Activated CD4-positive, CD25-positive, alpha-beta regulatory T cell treated with anti-CD3 and anti-CD28 coated beads, Interleukin-2, amount 50 U/mL, for 24 hours (primary cell): ENCODE results near the gene CBLB.
"Not testable (repeated sequence)": the region's sequence is repeated elsewhere in the genome, so short reads cannot be mapped to it uniquely, and the experiment has no call there.

Experiments used
- ATAC-seq, 2 donors: fragments of 150-1000 bp; cut with Tn5 transposase; one replicate each; pipeline ENCODE4 v1.10.0; 2021; ENCODE audit warnings: mild to moderate bottlenecking in 1 of 2, moderate library complexity in 1 of 2

Gene CBLB

GRCh38 chr3:105815331-105815730 is 53.5 kb downstream of the CBLB start:
- not testable (repeated sequence) for ATAC-seq

DNA sequence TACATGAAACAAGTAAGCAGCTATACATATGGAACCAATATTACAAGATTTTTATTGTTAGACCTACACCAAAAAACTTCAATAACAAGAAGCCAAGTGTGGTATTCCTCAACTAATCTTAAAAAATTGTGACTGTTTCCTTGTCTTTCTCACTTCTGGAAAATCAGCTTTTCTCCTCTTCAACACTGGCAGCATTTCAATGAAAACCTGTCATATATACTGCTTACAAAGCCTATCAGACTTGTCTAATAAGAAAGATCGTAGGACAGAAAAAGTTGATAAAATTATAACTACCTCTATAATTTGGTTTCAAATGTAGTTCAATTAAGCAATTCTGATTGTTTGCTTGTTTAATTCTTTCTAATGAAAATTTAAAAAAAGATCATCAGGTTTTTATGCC is 55.1 kb downstream of the CBLB start:
- ATAC-seq: no peak

DNA sequence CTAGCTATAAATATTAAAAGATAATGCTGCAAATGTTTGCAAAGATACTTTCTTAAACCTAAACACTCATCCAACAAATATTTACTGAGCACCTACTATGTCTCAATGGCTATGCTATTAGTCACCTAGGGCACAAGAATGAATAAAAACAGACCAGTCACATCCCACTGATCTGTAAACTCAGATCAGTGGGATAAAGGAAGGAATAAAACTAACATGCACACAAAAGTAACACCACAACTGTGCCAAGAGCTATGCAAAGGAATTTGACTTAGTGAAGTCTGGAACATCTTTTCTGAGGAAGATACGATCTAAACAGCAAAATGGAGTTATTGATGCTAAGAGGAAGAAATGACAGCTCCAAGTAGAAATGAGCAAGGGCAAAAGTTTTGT is 56.6 kb downstream of the CBLB start:
- ATAC-seq: no peak

DNA sequence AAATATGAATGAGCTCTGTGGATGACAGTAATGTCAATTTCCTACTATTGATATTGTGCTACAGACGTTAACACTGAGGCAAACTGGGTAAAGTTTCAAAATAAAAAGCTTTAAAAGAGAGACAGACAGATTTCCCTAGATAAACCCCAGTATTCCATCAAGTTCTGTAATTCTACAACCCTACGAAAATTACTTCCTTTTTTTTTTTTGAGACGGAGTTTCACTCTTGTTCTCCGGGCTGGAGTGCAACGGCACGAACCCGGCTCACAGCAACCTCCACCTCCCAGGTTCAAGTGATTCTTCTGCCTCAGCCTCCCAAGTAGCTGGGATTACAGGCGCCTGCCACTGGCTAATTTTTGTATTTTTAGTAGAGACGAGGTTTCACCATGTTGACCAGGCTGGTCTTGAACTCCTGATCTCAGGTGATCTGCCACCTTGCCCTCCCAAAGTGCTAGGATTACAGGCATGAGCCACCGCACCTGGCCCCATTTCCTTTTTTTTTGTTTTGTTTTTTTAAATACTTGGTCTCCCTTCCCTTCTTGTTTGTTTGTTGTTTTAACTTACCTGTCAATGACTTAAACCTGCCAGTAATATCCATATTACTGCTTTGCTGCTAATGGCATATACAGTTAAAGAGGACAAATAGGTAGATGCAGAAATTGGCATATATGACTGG is 57.2 kb downstream of the CBLB start:
- ATAC-seq: no peak

DNA sequence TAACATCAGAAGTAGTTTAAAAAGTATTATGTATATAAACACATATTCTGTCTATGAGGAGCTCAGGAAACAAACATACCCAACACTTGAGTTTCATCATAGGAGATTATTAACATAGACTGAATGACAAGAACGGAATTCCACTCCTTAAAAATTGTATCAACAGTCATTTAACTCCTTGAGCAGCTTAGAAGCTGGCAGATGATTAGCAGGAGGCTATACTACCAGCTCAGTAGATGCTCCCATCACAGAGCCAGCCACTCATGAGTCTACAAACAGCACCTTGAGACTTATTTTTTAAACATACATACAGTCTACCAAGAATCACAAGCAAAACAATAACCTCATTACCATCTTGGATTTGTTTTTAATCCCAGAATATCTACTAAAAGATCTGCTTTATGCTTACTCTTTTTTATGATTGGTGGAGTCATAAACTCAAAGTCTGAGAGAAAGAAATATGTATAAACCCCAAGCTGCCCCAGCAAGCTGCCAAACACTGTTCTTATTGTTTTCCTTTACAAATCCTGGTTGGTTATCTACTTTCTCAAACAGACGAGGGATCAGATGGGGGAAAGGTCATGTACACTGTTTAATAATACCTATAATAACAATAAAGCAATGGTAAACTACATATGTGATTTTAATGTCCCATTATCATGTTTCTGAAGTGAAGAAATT is 59.5 kb downstream of the CBLB start:
- ATAC-seq: no peak

DNA sequence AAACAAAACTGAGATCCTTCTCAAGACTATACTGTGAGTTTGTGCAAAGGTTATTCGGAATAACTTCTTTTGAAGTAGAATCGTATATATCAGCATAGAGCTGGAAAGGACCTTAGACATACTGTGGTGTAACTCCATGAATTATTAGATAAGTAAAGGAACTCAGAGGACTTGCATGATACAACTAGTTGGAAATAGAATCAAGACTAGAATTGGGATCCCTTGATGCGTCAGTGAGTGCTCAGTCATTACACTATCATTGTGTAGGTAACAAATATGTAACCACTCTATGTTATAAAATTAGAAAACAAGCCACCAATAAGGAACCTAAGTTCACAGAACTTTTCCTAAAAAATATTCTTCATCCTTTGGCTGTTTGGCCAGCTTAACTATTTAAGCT is 61.1 kb downstream of the CBLB start:
- ATAC-seq: no peak

DNA sequence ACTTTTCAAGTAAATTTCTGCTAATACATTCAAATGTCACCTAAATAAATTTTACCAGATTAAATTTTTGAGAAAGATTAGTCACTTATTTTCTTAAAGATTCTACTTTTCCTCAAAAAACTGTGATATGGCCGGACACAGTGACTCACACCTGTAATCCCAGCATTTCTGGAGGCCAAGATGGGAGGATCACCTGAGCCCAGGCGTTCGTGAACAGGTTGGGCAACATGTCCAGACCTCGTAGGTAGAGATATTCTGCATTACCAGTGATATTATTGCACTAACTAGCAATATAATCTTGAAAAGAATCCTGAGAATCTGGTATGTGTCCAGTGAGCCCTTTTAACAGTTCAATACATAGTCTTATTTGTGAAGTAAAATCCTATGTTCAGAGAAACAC is 61.7 kb downstream of the CBLB start:
- ATAC-seq: no peak

- ATAC-seq: peak; percentile 65 to 74
Observed at GRCh38 chr3:105806359-105806758, 62.5 kb downstream of the CBLB start.

DNA sequence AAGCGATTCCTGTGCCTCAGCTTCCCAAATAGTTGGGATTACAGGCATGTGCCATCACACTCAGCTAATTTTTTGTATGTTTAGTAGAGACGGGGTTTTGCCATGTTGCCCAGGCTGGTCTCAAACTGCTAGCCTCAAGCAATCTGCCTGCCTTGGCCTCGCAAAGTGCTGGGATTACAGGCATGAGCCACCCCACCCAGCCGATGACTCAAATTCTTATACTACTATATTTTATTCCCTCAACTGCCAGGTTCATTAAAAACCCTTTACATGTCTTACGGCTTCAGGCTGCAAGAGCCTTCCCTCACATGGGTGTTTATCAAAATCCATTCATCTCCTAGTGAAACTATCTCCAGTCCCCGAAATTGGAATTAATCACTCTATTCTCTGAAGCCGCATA is 63.4 kb downstream of the CBLB start:
- ATAC-seq: no peak

DNA sequence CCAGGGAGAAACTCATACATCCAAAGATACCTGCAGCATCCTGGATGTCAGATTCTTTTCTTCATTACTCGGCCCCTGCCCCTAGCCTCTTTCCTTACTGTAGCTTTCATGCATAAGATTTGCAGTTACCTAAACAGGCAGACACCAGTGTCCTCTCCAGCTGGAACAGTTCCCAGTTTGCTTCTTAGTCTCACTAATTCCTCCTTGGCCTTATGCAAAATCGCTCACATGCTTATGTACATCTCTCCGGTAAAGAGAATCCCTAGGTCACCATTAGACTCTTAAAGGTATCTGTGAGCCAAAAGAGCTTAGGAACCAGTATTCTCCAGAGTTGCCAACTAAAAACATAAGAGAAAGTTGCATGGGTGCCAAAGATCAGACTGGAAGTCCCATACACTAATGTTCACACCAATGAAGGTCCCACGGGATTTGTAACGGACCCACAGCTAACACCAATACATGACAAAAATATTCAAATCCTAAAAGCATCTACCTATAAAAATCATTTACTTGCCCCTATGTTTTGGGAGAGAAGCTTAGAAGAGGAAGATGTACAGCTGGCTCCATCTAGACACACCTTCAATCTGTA is 66.6 kb downstream of the CBLB start:
- no peak for ATAC-seq

GRCh38 chr3:105801397-105801796 is 67.4 kb downstream of the CBLB start:
- peak; percentile 85 to 89 for ATAC-seq

GRCh38 chr3:105800320-105800719 is 68.5 kb downstream of the CBLB start:
- ATAC-seq: peak in 1 of 2 donors; percentile 29

DNA sequence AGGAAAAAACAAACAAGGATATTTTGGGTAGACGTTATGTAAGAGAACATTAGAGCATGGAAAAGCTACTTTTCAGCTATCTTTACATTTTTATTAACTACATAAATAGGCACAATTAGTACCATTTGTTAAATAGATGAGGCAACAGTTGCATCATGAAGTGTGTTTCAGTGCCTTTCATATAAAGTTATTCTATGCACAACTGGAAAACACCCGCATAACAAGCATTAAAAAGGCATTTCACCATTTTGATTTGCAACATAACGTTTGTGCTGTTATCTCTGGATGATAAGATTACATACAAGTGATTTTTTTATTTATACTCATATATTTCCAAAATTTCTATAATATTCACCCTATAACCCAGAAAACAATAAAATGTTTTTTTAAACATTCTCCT is 69.5 kb downstream of the CBLB start:
- ATAC-seq: no peak

GRCh38 chr3:105798381-105798934 is 70.4 kb downstream of the CBLB start:
- peak; percentile 25 to 53 for ATAC-seq

DNA sequence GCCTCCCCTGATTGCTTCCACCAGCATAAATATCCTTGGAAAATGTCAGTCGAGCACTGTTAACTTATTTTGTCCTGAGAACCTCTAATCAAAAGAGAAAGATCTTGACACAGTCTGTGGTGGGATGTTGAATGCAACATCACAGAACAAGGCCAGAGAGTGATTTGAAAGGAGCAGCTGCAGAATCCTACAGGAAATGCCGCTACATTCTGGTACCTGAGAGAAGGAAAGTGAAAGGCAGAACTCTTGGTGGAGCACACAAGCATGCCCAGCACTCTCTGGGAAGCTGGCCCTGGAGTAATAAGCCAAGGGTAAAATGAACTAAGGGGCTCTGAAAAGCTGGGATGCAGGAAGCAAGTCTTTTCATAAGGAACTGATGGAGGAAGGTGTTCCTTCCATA is 75.8 kb downstream of the CBLB start:
- ATAC-seq: no peak

DNA sequence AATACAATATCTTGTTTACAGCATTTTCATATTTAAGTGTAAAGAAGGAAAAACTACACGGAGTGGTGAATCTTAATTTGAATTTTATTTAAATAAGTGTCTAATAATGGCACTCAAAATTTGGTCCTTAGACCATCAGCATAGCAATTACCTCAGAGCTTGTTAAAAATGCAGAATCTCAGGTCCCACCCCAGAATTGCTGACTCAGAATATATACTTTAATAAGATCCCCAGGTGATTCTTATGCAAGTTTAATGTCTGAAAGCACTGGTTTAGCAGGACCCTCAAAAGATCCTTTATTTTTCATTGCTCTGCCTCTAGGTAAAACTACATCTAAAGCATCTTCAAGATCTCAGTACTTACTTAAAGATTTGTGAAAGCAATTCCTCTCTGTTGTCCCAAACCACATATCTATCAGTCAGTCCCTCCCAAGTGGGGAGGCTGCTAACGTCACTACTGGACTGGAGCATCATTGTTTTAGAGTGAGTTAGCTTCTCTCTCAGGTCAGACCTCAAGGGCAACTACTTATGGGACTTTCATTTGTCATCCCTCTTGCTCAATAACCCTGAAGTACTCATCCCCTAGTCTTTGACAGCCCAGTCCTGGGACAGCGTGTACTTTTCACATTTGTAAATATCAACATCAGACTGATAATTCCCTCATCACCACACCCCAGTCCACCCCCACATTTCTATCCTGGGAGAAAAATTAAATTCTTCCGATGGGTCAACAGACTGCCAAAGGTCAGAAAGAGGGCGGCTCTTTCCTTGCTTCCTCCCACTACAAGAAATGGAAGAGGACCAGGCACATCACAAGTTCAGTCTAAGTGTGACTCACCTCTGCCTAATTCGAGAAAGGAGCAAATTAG is 76.7 kb downstream of the CBLB start:
- ATAC-seq: peak in 1 of 2 donors; percentile 27

- no peak for ATAC-seq
Observed at GRCh38 chr3:105791131-105791530, 77.7 kb downstream of the CBLB start.

DNA sequence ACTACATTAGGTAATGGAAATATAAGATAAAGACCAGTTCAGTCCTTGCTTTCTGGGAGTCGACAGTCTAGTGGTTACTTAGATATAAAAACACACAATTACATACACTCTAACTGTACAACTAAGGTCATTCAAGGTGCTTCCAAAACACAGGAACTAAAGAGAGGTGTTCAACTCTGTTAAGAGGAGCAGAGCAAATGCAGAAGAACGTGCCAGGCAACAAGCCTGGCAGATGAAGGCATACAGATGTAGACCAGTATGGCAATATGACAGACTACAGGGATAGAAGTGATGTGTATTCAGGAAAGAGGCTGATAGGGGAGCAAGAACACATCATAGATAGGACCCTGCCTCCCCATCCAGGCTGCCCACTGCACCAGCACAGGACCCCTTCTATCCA is 78.3 kb downstream of the CBLB start:
- no peak for ATAC-seq

DNA sequence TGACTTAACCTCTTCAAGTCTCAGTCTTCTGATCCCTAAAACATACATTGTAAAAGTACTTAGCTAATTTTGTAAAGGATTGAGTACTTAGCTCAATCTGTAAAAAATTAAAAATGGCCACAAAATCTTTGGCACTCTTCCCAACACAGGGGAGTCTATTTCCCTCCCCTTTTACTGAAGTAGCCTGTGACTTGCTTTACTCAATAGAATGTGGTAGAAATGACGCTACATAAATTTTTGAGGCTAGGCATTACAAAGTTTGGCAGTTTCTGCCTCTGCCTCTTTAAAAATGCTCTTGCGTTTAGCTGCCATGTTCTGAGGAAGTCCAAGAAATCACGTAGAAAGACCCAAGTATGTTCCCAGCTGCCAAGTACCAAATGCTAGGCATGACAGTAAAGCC is 80.2 kb downstream of the CBLB start:
- no peak for ATAC-seq

- no peak for ATAC-seq
Observed at GRCh38 chr3:105787453-105787852, 81.4 kb downstream of the CBLB start.

- ATAC-seq: no peak
Observed at GRCh38 chr3:105786990-105787389, 81.8 kb downstream of the CBLB start.

- no peak for ATAC-seq
Observed at GRCh38 chr3:105786241-105786640, 82.6 kb downstream of the CBLB start.

GRCh38 chr3:105785803-105786202 is 83.0 kb downstream of the CBLB start:
- no peak for ATAC-seq
